GM18873 (cell line): ENCODE results near the gene EWSR1.
"Not testable (repeated sequence)": the region's sequence is repeated elsewhere in the genome, so short reads cannot be mapped to it uniquely, and the experiment has no call there.

Experiments used
- ATAC-seq: cut with Tn5 transposase; IDR thresholded peaks from one replicate; pipeline ENCODE4 v1.9.1; 2021; ENCODE audit warnings: mild to moderate bottlenecking, moderate library complexity, moderate number of reproducible peaks; ENCODE audit not compliant: unreplicated experiment, low FRiP score

The EWSR1 gene

GRCh38 chr22:29334696-29335344, 66.8 kb downstream of the EWSR1 start:
- ATAC-seq: no peak

GRCh38 chr22:29335656-29336055, 67.6 kb downstream of the EWSR1 start:
- no peak for ATAC-seq

DNA sequence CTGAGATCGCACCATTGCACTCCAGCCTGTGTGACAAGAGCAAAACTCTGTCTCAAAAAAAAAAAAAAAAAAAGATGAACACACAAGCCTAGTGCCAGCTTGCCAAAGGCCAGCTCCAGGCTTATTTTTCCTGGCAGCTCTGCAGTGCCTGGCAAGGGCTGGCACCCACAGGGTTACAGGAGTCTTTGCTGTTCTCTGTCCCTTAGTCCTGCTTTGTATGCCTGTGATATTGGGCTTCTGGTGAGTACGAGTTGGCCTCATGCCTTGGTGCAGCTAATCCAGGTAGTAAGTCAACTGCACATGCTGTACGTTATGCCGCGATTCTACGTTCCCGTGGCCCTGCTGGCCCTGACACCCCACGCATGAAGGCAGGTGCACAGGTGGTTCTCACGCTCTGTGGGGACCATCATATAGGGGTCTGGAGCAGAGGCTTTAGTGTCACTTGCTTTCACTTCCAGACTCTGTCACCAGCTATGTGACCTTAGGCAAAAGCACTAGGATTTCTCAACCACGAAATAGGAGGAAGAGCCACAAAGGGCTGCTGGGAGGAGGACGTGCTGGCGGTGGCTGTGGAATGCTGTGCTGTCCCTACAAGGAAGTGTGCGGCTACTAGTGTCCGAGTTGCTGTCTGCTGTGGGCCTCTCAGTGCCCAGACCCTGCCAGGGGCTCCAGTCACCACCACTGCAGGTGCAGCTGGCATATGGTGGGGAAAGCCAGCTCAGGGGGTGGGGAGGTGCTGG, 68.9 kb downstream of the EWSR1 start:
- no peak for ATAC-seq

DNA sequence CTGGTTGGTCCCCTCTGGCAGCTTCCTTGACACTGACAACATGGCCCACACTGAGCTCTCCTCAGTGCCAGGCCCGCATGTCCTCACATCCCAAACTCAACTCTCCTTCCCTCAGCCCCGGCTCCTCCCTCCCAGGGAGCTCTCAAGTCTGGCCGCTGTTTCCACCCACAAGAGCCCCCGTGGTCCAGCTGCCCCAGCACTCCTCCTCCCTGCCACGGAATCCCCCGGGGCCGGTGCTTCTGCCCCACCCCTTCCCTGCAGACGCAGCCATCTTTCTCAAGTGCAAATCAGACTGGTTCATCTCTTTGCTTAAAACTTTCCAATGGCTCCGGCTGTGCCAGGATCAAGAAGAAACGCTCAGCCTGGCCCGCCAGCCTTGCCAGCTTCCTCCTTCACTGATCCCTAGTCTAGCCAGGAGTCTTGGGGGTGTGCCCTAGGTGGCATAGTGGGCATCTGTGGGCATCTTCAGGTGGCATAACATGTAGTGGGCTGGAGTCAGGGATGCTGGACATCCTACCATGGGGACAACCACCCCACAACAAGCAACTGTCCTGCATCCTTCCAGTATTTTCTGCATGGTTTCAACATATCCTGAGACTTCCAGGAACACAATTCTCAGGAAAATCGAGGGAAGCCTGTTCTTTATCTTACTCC, 69.7 kb downstream of the EWSR1 start:
- no peak for ATAC-seq

DNA sequence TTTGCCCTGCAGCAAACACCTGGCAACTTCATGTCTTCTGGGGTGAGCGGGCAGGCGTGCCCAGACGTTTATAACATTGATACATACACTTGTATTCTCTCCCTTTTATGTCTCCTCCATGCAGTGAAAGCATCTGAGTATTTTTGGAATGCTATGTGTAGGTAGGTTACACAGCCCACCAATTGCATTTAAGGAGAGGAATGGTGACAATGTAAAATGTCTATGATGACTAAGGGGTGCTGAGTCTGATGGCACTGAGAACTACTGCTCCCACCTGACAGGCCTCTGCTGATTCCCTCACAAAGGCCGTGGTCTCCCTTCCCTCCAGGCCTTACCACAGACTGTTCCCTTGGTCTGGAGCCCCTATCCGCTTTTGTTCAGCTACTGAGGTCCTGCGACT, 70.3 kb downstream of the EWSR1 start:
- no peak for ATAC-seq

DNA sequence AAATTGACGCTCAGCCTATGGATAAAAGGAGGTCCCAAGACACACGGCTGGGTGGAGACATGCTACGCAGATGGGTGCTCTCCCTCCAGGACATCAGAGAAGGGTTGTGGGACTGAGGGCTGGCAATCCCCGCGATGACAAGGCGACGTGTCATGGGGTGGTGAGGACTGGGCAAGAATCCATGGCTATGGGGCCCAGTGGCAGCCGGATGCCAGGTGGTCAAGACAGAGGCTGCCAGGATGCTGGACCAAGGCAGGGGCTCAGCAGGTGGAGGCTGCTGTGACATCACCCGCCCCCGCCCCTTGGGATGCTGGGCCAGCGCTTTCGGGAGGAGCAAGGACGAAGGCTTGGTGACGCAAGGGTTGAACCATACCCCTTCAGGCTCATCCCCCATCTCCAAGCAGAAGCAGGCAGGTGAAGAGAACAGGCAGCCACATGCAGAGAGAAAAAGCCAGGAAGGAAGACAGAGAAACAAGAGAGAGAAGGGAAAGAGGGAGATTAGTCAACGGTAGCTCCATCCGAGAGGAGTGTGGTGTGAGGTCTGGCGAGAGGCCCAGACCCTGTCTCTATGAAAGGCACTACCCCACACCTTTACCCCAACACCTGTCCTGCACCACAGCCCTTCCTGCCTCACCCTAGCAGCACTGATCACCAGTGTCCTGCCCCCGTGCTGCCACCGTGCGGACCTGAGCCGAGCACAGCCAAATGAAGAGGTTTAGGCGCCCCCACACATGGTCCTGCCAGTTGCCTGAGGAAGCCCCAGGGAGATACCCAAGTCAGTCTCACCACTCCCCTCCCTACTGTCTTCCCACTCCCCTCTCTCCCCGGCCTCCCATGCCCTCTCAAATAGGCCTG, 71.5 kb downstream of the EWSR1 start:
- no peak for ATAC-seq

DNA sequence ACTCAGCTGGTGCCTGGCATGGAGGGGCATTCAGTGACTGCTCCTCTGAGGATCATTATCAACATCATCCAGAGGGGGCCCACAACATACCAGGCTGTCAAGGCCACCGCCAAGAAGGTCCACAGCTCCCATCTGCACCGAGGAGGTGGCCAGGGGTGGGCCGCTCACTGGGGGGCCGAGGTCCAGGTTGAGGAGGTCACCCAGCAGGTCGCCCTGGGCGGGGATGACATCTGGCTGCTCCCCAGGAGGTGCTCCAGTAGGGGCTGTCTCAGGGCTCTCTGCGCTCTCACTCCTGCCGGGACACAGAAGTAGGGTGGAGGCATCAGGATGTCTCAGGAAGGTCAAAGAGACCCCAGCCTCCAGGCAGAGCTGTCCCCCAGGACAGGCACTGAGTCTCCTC, 72.5 kb downstream of the EWSR1 start:
- ATAC-seq: no peak

GRCh38 chr22:29341056-29341848, 73.2 kb downstream of the EWSR1 start:
- ATAC-seq: no peak

DNA sequence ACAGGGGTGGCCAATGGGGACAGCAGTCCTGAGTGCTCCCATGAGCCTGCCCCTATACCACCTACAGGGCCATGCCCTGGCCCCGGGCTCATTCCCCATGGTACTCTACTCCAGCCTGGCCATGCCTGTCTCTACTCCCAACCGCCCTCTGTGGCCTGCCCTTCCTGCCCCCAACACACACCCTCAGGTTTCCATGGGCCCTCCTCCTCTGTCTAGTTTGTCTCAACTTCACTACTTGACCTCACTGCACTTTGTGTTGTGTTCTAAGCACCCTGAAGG, 73.7 kb downstream of the EWSR1 start:
- ATAC-seq: no peak

DNA sequence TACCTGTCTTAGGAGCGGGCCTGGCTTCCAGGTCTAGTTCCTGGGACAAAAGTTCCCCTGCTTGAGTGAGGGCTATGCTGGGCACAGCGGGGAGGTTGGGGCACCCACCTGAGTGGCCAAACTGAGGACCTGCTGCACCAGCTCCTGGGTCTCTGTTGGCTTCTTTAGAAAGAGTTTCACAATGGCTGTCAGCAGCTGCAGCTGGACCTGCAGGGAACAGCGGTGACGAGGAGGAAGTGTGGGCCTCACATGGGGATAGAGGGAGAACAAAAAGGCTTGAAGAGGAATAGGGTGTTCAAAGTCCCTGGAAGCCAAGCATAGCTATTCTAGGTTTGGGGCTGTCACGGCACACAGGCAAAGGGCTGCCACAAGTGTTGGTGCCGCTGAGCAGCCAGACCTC, 74.1 kb downstream of the EWSR1 start:
- no peak for ATAC-seq

GRCh38 chr22:29342577-29343312, 74.7 kb downstream of the EWSR1 start:
- no peak for ATAC-seq

- no peak for ATAC-seq
These were observed 75.3 kb downstream of the EWSR1 start for GRCh38 chr22:29343313-29343805.

GRCh38 chr22:29344137-29344536, 76.1 kb downstream of the EWSR1 start:
- ATAC-seq: no peak

DNA sequence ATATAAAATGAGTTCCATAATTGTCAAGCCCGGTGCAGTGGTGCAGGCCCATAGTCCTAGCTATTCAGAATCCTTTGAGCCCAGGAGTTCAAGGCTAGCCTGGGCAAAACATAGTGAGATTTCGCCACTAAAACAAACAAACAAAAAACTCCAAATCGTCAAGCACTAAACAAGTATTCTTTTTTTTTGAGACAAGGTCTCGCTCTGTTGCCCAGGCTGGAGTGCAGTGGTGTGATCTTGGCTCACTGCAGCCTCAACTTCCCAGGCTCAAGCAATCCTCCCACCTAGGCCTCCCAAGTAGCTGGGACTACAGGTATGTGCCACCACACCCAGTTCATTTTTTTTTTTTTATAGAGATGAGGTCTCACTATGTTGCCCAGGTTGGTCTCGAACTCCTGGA, 76.8 kb downstream of the EWSR1 start:
- ATAC-seq: not testable (repeated sequence)

DNA sequence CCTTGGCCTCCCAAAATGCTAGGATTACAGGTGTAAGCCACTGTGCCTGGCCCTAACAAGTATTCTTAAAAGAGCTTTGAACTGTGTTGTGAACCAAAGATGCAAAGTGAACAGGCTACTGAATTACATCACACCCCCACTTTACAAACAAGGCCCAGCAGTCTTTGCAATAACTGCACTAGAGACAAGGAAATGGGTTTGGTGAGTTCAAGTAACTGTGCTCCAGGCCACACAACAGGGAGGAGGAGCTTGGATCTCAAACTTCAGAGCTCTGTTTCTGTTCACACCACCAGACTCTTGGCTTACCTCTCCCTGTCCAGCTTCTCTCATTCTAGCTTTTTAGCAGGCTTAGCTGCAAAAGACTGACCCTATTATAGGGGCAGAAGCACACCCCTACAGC, 77.9 kb downstream of the EWSR1 start:
- no peak for ATAC-seq

DNA sequence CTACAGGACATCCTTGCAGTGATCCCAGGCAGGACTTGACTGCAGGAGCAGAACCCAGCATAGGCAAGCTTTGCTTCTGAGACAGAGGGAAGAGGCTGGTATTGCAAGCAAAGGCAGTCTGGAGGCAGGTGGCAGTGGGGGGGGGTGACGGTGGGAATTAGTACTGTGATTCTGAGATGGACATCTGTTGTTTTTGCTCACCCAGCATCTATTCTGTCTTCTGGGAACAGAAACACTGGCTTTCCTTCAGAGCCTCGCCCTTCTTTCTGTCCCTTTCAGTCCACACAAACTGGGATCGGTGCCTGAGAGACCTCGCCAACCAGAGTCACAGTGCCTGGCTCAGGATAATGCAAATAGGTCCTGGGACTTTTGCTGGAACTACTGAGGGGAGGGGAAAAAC, 78.6 kb downstream of the EWSR1 start:
- no peak for ATAC-seq

- no peak for ATAC-seq
These were observed 80.0 kb downstream of the EWSR1 start for GRCh38 chr22:29348041-29348440.

- no peak for ATAC-seq
These were observed 80.9 kb downstream of the EWSR1 start for GRCh38 chr22:29348956-29349355.
